Thoracic aorta (tissue), 2 donors: Measurements from ENCODE around the gene CDYL. TPM values are rescaled to one million over a fixed set of nuclear protein-coding genes. Genes with fewer than 3 reads are reported as not detected.

ENCODE experiments used
- ATAC-seq: fragments of 150-250 bp; one replicate; pipeline ENCODE4 v1.8.0; 2017; ENCODE audit warnings: low read depth; ENCODE audit not compliant: insufficient number of reproducible peaks, low FRiP score
- DNase-seq: peaks from one replicate; pipeline ENCODE4 v3.0.0-alpha.2; 2020; ENCODE audit warnings: low spot score
- H3K27ac ChIP-seq, 2 donors: fragments of 200-600 bp; sonication (generic); 1 replicate in 1 of 2; 2 replicates in 1 of 2; pipeline ENCODE4 v1.5.1; 2016; ENCODE audit warnings: mild to moderate bottlenecking in 2 of 2, moderate library complexity in 2 of 2
- H3K27me3 ChIP-seq: fragments of 200-600 bp; sonication (generic); replicated peaks from 2 replicates; pipeline ENCODE4 v1.6.0; 2016; ENCODE audit warnings: mild to moderate bottlenecking; ENCODE audit not compliant: insufficient read depth
- H3K36me3 ChIP-seq: fragments of 200-600 bp; sonication (generic); one replicate; pipeline ENCODE4 v1.5.1; 2016
- H3K4me1 ChIP-seq, 2 donors: fragments of 200-600 bp; sonication (generic); 1 replicate in 1 of 2; 2 replicates in 1 of 2; pipeline versions ENCODE4 v1.5.1 to v1.6.0; 2016; ENCODE audit warnings: low read depth in 2 of 2, mild to moderate bottlenecking in 1 of 2; ENCODE audit not compliant: control insufficient read depth in 1 of 2
- H3K4me3 ChIP-seq: fragments of 200-600 bp; sonication (generic); 2 replicates; pipeline ENCODE4 v1.5.1; 2016; ENCODE audit warnings: mild to moderate bottlenecking
- H3K9me3 ChIP-seq: fragments of 200-600 bp; sonication (generic); 2 replicates; pipeline ENCODE4 v1.5.1; 2016
- CTCF ChIP-seq: fragments of 200-600 bp; sonication (generic); IDR thresholded peaks from one replicate; pipeline ENCODE4 v1.5.1; 2019; ENCODE audit warnings: antibody characterized with exemption
- total RNA-seq, 2 donors: library from RNA; depleted of rRNA; stranded (reverse); fragments of >200 nt; gene quantifications; one replicate each; pipeline versions ENCODE4 v1.1.0 to v1.2.3, GENCODE V29; 2016

The CDYL gene
- total RNA-seq, 2 donors from 2014 or later, result 22.7 to 38.2 TPM

GRCh38 chr6:4967301-4968030, 191.3 kb downstream of the CDYL start:
- Histone ChIP-seq H3K4me3 (no peak overlapping the region), H3K36me3 (no peaks in the 10 kb centered on the region)
- DNase-seq, result no peak

GRCh38 chr6:4969609-4970285, 193.5 kb downstream of the CDYL start:
- TF ChIP-seq CTCF, result no peak
- H3K4me3 ChIP-seq, result no peak overlapping the region
- H3K27ac ChIP-seq, result no peak overlapping the region
- H3K27me3 ChIP-seq, result no peaks in the 10 kb centered on the region
- no peak for ATAC-seq
- DNase-seq, result no peak
- no peaks in the 10 kb centered on the region for H3K9me3 ChIP-seq
- peaks cover 0 to 6% of the 10 kb centered on the region in 2 donors for H3K4me1 ChIP-seq
- no peaks in the 10 kb centered on the region for H3K36me3 ChIP-seq

More at GRCh38 chr6:4967301-4968030, 191.3 kb downstream of the CDYL start:
- TF ChIP-seq CTCF, result no peak
- Histone ChIP-seq H3K27me3 (no peaks in the 10 kb centered on the region), H3K27ac (no peak overlapping the region), H3K9me3 (no peaks in the 10 kb centered on the region), H3K4me1 (no peaks in the 10 kb centered on the region)
- ATAC-seq, result no peak

- DNase-seq, result no peak
- H3K4me1 ChIP-seq, result peaks cover 0 to 11% of the 10 kb centered on the region in 2 donors
- no peak overlapping the region for H3K27ac ChIP-seq
- no peaks in the 10 kb centered on the region for H3K27me3 ChIP-seq
- ATAC-seq, result no peak
- H3K9me3 ChIP-seq, result no peaks in the 10 kb centered on the region
- no peak overlapping the region for H3K4me3 ChIP-seq
- no peaks in the 10 kb centered on the region for H3K36me3 ChIP-seq
- TF ChIP-seq CTCF, result no peak
Measured at GRCh38 chr6:4970739-4971395, 194.7 kb downstream of the CDYL start.

- H3K27ac ChIP-seq, result no peak overlapping the region
- TF ChIP-seq CTCF, result no peak
- H3K27me3 ChIP-seq, result no peaks in the 10 kb centered on the region
- no peaks in the 10 kb centered on the region for H3K36me3 ChIP-seq
- H3K9me3 ChIP-seq, result no peaks in the 10 kb centered on the region
- DNase-seq (no peak), ATAC-seq (no peak)
- H3K4me3 ChIP-seq, result no peak overlapping the region
- peaks cover 0 to 11% of the 10 kb centered on the region in 2 donors for H3K4me1 ChIP-seq
Measured at GRCh38 chr6:4971851-4972250, 195.6 kb downstream of the CDYL start.

- no peak for TF ChIP-seq CTCF
- Histone ChIP-seq H3K36me3 (no peaks in the 10 kb centered on the region), H3K27ac (no peak overlapping the region), H3K27me3 (no peaks in the 10 kb centered on the region), H3K9me3 (no peaks in the 10 kb centered on the region), H3K4me1 (peaks cover 0 to 11% of the 10 kb centered on the region in 2 donors), H3K4me3 (no peak overlapping the region)
- no peak for DNase-seq
- no peak for ATAC-seq
Measured at GRCh38 chr6:4972438-4972837, 196.2 kb downstream of the CDYL start.
